GM13977 (cell line): ENCODE measurements around the gene MIEN1.

Source experiments
- DNase-seq: peaks from one replicate; pipeline ENCODE4 v3.0.0; 2012; ENCODE audit warnings: low spot score
- CTCF ChIP-seq: IDR thresholded peaks from 2 replicates; pipeline ENCODE4 v1.5.1; 2012; ENCODE audit warnings: mild to moderate bottlenecking, control low read depth; ENCODE audit not compliant: insufficient read depth; ENCODE audit errors: extremely low read depth, missing control alignments
- in situ Hi-C: fragments of 300-500 bp; cut with MboI; formaldehyde crosslinking; loops from one replicate; pipeline ENCODE4 v1.12.0; 2022; ENCODE audit warnings: low sequenced_read_pairs, low pct_unique_long_range_greater_than_20kb, mixed read lengths, inconsistent platforms; ENCODE audit not compliant: unreplicated experiment

The MIEN1 gene

GRCh38 chr17:39687546-39688474, 42.5 kb downstream of the MIEN1 start, which contains the start of gene PGAP3:
PGAP3 (minus strand) TSS chr17:39688057; CDS start chr17:39688014, 43 bp downstream.
- in situ Hi-C loops: no loop called here
- TF ChIP-seq CTCF: peak; percentile 31
- DNase-seq: peak; percentile 95

GRCh38 chr17:39687101-39687545, 43.2 kb downstream of the MIEN1 start:
- no peak for TF ChIP-seq CTCF
- DNase-seq: no peak
- in situ Hi-C loops: no loop called here

DNA sequence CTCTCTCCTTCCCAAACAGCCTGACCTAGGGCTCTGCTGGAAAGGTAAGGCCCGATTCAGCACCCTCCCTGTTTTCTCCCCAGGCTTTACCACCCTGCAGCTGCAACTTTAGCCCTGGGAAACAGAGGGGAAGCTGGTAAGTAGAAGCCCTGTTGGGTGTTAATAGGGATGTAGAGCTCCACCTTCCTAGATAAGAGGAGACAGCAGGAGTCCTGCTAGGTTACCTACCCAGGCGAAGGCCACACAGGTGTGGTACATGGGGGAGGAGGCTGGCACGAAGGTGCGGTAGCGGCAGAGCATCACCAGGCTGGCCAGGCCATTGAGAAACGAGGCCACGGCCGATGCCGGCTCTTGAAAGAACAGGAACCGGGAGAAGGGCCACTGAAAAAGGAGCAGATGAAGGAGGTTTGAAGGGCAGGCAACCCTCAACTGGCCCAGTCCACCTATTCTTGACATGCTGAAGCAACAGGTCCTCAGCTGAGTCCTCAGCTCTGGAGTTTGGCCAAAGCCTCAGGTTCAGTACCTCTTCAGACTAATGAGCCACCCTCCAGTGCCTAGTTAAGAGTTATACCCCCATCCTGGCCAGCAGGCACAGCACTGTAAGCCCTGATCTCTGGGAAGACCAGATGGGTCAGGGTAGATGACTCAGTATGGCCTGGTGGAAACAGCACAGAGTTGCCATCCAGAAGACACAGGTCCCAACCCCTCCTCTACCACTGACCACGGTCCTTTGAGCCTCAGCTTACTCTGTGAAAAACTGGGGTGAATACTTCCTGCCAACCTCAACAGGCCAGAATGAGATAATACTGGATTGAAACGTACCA, 45.8 kb downstream of the MIEN1 start:
- no peak for DNase-seq
- no peak for TF ChIP-seq CTCF
- in situ Hi-C loops: no loop called here

DNA sequence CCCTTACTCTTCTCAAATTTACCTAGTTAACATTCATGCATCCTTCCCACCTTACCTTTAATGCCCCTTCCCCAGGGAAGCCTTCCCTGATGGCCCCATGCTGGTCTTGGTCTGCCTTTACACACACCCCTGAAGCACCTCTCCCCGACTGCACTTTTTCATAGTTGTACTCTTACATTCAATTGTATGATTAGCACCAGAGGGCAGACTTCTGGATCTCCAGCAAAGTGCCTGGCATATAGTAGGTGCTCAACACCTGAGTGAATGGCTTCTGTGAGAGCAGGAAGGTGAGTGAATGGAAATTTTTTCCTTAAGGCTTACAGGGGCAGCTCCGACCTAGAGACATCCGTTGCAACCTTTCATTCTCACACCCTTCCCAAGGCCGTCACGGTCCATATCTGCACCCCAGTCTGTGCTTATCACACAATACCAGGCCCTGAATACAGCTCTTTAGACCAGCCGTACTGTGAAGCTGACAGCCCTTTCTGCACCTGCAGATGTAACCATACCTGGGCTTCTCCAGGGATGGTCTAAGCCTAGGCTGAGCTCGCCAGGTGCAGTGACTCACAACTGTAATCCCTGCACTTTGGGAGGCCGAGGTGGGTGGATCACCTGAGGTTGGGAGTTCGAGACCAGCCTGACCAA, 46.9 kb downstream of the MIEN1 start:
- in situ Hi-C loops: no loop called here
- TF ChIP-seq CTCF: no peak

DNA sequence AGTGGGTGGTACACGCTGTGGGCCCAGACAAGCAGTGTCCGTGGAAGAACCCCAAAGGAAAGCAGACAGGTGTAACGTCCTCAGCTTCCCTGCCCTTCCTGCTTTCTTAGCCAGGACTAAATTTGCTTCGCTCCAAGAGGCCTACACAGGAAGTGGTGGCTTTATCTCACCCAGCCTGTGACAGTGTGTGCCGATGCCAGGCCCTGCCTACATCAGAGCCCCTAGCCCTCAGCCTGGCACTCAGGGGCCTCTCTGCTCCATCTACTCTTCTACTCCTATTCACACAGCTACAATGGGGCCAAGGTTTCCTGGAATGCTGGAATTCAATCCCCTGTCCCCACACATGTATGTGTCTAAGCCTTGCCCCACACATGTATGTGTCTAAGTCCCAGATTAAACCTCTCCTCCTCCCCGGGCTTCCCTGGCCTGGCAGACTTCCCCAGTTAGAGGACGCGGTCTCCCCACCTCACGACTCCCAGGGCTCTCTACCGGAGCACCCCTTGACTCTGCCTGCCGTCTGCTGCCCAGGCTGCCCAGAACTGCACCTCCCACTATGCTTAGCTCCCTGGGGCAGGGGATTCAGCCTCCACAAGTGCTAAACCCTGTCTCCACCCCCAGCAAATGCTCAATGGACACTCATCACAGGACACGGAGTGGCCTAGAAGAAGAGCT, 50.7 kb downstream of the MIEN1 start:
- TF ChIP-seq CTCF: no peak
- DNase-seq: no peak
- in situ Hi-C loops: no loop called here

More for the DNA sequence above, 46.9 kb downstream of the MIEN1 start:
- no peak for DNase-seq
